Peyer's patch (tissue), 4 donors: ENCODE data around the gene CARHSP1.

ENCODE experiments used
- POLR2A ChIP-seq, 2 donors: fragments of 450-650 bp; IDR thresholded peaks; one replicate each; pipeline ENCODE4 v1.5.1; 2017; ENCODE audit warnings: antibody characterized with exemption in 2 of 2, mild to moderate bottlenecking in 2 of 2, moderate library complexity in 2 of 2
- TF ChIP-seq, protein P1 (sequence below), 6 experiments: fragments of 450-650 bp in 4 of 6; fragments of 200-600 bp in 2 of 6; sonication (generic) in 1 of 6; IDR thresholded peaks; one replicate each; pipeline ENCODE4 v1.5.1; 2017 to 2019; ENCODE audit warnings: antibody characterized with exemption in 6 of 6, mild to moderate bottlenecking in 3 of 6, moderate library complexity in 1 of 6

DNA sequence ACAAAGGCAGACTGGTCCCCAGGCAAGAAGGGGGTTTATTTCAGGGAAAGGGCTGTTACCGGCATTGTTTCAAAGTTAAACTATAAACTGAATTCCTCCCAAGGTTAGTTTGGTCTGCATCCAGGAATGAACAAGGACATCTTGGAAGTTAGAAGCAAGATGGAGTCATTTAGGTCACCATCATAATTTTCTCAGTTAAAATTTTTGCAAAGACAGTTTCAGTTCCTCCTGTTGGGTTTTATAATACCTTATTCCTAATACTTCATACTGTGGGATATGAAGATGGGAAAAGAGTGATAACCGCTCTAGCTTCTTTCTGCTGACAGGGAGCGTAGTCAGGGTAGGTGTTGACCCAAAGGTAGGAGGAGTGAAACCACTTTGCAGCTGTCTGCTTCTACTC lies 46.4 kb downstream of the CARHSP1 start:
- TF ChIP-seq, protein P1, sequence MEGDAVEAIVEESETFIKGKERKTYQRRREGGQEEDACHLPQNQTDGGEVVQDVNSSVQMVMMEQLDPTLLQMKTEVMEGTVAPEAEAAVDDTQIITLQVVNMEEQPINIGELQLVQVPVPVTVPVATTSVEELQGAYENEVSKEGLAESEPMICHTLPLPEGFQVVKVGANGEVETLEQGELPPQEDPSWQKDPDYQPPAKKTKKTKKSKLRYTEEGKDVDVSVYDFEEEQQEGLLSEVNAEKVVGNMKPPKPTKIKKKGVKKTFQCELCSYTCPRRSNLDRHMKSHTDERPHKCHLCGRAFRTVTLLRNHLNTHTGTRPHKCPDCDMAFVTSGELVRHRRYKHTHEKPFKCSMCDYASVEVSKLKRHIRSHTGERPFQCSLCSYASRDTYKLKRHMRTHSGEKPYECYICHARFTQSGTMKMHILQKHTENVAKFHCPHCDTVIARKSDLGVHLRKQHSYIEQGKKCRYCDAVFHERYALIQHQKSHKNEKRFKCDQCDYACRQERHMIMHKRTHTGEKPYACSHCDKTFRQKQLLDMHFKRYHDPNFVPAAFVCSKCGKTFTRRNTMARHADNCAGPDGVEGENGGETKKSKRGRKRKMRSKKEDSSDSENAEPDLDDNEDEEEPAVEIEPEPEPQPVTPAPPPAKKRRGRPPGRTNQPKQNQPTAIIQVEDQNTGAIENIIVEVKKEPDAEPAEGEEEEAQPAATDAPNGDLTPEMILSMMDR (IDR thresholded peaks at IDR 0.05): no peak
- no peak for TF ChIP-seq POLR2A (IDR thresholded peaks at IDR 0.05)
